SU-DHL-6 (cell line): Measurements from ENCODE around the gene KCNAB2.

ENCODE experiments used
- H2AFZ ChIP-seq: fragments of 200-600 bp; sonication (generic); 2 replicates; pipeline ENCODE4 v1.6.1; 2014; ENCODE audit warnings: low read depth, mild to moderate bottlenecking, moderate library complexity, mixed read lengths, antibody characterized with exemption, low read length; ENCODE audit not compliant: severe bottlenecking
- H3F3A ChIP-seq: fragments of 200-600 bp; shearing (Covaris generic); 2 replicates; pipeline ENCODE4 v1.6.0; 2016; ENCODE audit warnings: antibody characterized with exemption, mild to moderate bottlenecking; ENCODE audit not compliant: insufficient read depth
- H3K27ac ChIP-seq: fragments of 200-600 bp; sonication (generic); 2 replicates; pipeline ENCODE4 v1.5.1; 2016; ENCODE audit warnings: low read depth, mild to moderate bottlenecking, low read length, moderate library complexity, mixed read lengths
- H3K27me3 ChIP-seq: fragments of 200-600 bp; sonication (generic), shearing (Covaris generic); 2 replicates; pipeline ENCODE4 v1.6.0; 2014; ENCODE audit warnings: mild to moderate bottlenecking, low read length
- H3K36me3 ChIP-seq: fragments of 200-600 bp; sonication (generic); 2 replicates; pipeline ENCODE4 v1.6.1; 2014; ENCODE audit warnings: mild to moderate bottlenecking, low read length, mixed read lengths
- H3K4me2 ChIP-seq: fragments of 300-600, 200-600 bp; shearing (Covaris generic), sonication (generic); 2 replicates; pipeline ENCODE4 v1.6.0; 2014; ENCODE audit warnings: low read length, low read depth, mild to moderate bottlenecking; ENCODE audit not compliant: poor library complexity, severe bottlenecking
- H3K4me3 ChIP-seq: fragments of 200-600 bp; sonication (generic); 2 replicates; pipeline ENCODE4 v1.5.1; 2014; ENCODE audit warnings: antibody characterized with exemption, low read length, mild to moderate bottlenecking, mixed read lengths; ENCODE audit not compliant: insufficient read depth, poor library complexity, severe bottlenecking
- H3K79me2 ChIP-seq: fragments of 200-600 bp; sonication (generic); 2 replicates; pipeline ENCODE4 v1.6.1; 2014; ENCODE audit warnings: mild to moderate bottlenecking, low read length, moderate library complexity; ENCODE audit not compliant: insufficient read depth
- H3K9ac ChIP-seq: fragments of 200-600 bp; sonication (generic); 2 replicates; pipeline ENCODE4 v1.7.0; 2014; ENCODE audit warnings: mild to moderate bottlenecking, low read length
- H3K9me2 ChIP-seq: fragments of 200-600 bp; sonication (generic); replicated peaks from 2 replicates; pipeline ENCODE4 v1.6.1; 2014; ENCODE audit warnings: low read length; ENCODE audit not compliant: insufficient read depth
- H3K9me3 ChIP-seq: fragments of 200-600 bp; sonication (generic); 2 replicates; pipeline ENCODE4 v1.6.1; 2014; ENCODE audit warnings: low read length, mixed read lengths; ENCODE audit not compliant: insufficient read depth
- H4K20me1 ChIP-seq: fragments of 200-600 bp; sonication (generic); 2 replicates; pipeline ENCODE4 v1.6.1; 2014; ENCODE audit warnings: low read depth, mild to moderate bottlenecking, antibody characterized with exemption, low read length, moderate library complexity, mixed read lengths
- EZH2phosphoT487 ChIP-seq: fragments of 200-600 bp; sonication (generic), shearing (Covaris generic); conservative IDR thresholded peaks from 2 replicates; pipeline ENCODE4 v1.6.1; 2018; ENCODE audit warnings: mild to moderate bottlenecking, antibody characterized with exemption, low read length, moderate library complexity, mixed read lengths
- TF ChIP-seq, protein P1 (sequence below): fragments of 200-600 bp; sonication (generic); IDR thresholded peaks from one replicate; pipeline ENCODE4 v1.5.1; 2017; ENCODE audit warnings: antibody characterized with exemption, mild to moderate bottlenecking, low read length, moderate library complexity; ENCODE audit not compliant: insufficient read depth, poor library complexity, severe bottlenecking

KCNAB2 gene

DNA sequence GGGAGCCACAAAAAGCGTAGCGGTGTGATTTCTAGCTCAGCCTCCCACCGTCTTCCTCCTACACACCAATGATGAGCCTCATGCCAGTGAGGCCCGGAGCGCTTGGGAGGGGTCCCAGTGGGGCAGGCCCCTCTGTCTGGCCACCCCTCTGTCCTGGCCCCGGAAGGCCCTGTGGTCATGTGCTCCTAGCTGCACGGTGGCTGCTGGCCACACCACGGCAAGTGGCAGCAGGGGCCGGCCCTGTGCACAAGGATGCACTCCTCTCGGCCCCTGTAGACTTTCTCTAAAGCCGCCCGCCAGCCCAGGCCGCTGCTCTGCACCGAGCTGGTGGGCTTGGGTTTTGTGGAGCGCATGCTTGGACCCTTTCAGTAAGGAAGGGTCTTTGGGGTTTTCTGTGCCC, 53.6 kb downstream of the KCNAB2 start:
- Histone ChIP-seq H4K20me1 (no peaks in the 10 kb centered on the region), H3K27ac (no peak overlapping the region), H3K4me2 (no peak overlapping the region), H3K9ac (no peak overlapping the region), H3K79me2 (no peaks in the 10 kb centered on the region), H3K36me3 (no peaks in the 10 kb centered on the region), H2AFZ (no peak overlapping the region), H3K9me3 (no peaks in the 10 kb centered on the region), H3K4me3 (no peak overlapping the region), H3K9me2 (no peaks in the 10 kb centered on the region), H3F3A (no peaks in the 10 kb centered on the region), H3K27me3 (no peaks in the 10 kb centered on the region)
- TF ChIP-seq EZH2phosphoT487 = no peak
- TF ChIP-seq, protein P1, sequence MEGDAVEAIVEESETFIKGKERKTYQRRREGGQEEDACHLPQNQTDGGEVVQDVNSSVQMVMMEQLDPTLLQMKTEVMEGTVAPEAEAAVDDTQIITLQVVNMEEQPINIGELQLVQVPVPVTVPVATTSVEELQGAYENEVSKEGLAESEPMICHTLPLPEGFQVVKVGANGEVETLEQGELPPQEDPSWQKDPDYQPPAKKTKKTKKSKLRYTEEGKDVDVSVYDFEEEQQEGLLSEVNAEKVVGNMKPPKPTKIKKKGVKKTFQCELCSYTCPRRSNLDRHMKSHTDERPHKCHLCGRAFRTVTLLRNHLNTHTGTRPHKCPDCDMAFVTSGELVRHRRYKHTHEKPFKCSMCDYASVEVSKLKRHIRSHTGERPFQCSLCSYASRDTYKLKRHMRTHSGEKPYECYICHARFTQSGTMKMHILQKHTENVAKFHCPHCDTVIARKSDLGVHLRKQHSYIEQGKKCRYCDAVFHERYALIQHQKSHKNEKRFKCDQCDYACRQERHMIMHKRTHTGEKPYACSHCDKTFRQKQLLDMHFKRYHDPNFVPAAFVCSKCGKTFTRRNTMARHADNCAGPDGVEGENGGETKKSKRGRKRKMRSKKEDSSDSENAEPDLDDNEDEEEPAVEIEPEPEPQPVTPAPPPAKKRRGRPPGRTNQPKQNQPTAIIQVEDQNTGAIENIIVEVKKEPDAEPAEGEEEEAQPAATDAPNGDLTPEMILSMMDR = no peak

DNA sequence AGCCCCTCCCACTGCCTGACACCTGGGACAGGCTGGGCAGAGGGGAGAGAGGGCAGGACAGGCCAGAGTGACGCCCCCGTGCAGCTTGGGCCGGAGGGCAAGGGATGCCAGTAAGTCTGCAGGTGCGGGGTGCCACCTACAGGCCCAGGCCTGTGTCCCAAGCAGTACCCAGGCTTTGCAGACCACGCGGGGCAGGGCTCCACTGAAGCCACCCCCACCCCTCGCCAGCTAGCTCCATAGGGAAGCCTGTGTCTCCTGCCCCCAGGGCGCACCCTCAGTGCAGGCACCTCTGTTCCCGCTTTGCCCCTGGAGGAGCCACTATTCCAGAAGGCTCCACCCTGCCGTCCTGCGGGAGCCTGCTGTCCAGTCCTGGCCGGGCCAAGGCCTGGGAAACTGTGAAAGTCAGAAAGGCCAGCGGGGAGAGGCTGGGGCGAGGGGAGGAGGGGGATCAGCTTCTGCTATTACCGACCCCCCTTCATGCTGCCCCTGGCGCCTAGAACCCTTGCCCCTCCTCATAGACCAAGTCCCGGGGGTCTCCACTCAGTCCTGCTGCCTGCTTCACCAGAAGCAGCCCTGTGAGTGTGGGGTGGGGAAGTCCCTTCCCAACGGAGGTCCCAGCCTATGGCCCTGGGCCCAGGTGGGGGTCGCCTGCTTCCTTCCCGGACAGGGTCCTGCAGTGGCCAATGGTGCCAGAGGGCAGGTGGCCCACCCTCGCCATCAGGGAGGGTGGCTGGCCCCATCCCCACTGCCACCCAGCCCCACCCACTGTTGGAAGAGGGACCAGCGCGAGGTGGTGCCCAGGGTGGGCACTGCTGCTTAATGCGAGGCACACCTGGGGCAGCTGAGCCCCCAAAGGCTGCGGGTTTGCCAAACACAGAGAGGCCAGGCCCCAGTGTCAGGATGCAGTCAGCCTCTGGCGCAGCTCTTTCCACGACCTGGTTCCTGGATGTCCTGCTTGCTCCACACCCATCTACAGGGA, 54.4 kb downstream of the KCNAB2 start:
- H3K36me3 ChIP-seq = no peaks in the 10 kb centered on the region
- no peaks in the 10 kb centered on the region for H3K79me2 ChIP-seq
- no peak overlapping the region for H2AFZ ChIP-seq
- H3F3A ChIP-seq = no peaks in the 10 kb centered on the region
- H4K20me1 ChIP-seq = no peaks in the 10 kb centered on the region
- H3K4me3 ChIP-seq = no peak overlapping the region
- no peak overlapping the region for H3K4me2 ChIP-seq
- no peaks in the 10 kb centered on the region for H3K9me3 ChIP-seq
- H3K27ac ChIP-seq = no peak overlapping the region
- H3K27me3 ChIP-seq = no peaks in the 10 kb centered on the region
- H3K9ac ChIP-seq = no peak overlapping the region
- H3K9me2 ChIP-seq = no peaks in the 10 kb centered on the region
- no peak for TF ChIP-seq EZH2phosphoT487
- TF ChIP-seq, protein P1 = no peak

DNA sequence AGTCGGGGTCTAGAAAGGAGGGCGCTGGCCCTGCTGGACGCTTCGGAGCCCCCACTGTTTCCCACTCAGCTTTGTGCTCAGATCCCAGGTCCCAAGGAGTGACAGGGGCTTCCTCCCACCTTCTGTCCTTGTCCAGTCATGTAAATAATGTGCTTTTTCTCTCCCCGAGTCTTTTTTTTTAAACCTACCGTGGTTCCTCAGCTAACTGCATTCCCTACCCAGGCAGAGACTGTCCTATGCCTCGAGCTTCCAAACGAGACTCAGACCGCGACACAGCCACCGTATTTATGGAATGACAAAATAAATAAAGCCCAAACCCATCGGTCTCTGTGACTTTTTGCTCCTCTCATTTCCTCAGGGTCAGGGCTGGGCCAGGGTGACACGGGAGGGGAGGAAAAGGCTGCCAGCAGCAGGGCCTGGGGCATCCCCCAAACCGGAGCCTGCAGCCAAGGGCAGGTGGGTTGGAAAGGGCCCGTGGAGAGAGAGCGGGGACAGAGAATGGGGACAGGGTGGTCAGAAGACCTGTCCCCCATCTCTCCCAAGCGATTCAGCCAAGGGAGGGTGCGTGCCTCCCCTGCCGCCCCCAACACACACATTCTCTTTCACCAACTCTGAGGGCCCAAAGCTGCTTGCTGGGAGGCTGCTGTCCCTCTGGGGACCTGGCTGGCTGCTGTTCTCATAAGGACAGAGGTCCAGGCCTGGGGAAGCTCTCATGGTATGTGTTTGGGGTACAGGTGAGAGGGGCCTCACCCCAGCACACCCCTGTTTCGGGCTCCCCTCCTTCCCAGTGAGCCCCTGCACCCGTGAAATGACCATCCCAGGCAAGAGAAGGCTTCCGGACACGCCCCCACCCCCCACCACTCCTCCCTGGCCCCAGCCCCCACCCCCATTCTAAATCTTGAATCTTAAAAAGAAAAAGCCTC, 55.4 kb downstream of the KCNAB2 start:
- TF ChIP-seq EZH2phosphoT487 = no peak
- TF ChIP-seq, protein P1 = no peak
- Histone ChIP-seq H3K27ac (no peak overlapping the region), H3K27me3 (no peaks in the 10 kb centered on the region), H3F3A (no peaks in the 10 kb centered on the region), H3K36me3 (no peaks in the 10 kb centered on the region), H3K9ac (no peak overlapping the region), H3K9me3 (no peaks in the 10 kb centered on the region), H3K4me2 (no peak overlapping the region), H3K79me2 (no peaks in the 10 kb centered on the region), H3K4me3 (no peak overlapping the region), H2AFZ (no peak overlapping the region), H4K20me1 (no peaks in the 10 kb centered on the region), H3K9me2 (no peaks in the 10 kb centered on the region)
